HG02884 (cell line): ENCODE data around the gene APOL2.
"Not testable (repeated sequence)": the region's sequence is repeated elsewhere in the genome, so short reads cannot be mapped to it uniquely, and the experiment has no call there.

ENCODE experiments used
- ATAC-seq: cut with Tn5 transposase; IDR thresholded peaks from one replicate; pipeline ENCODE4 v1.9.1; 2021; ENCODE audit warnings: mild to moderate bottlenecking, moderate library complexity; ENCODE audit not compliant: unreplicated experiment

The APOL2 gene

DNA sequence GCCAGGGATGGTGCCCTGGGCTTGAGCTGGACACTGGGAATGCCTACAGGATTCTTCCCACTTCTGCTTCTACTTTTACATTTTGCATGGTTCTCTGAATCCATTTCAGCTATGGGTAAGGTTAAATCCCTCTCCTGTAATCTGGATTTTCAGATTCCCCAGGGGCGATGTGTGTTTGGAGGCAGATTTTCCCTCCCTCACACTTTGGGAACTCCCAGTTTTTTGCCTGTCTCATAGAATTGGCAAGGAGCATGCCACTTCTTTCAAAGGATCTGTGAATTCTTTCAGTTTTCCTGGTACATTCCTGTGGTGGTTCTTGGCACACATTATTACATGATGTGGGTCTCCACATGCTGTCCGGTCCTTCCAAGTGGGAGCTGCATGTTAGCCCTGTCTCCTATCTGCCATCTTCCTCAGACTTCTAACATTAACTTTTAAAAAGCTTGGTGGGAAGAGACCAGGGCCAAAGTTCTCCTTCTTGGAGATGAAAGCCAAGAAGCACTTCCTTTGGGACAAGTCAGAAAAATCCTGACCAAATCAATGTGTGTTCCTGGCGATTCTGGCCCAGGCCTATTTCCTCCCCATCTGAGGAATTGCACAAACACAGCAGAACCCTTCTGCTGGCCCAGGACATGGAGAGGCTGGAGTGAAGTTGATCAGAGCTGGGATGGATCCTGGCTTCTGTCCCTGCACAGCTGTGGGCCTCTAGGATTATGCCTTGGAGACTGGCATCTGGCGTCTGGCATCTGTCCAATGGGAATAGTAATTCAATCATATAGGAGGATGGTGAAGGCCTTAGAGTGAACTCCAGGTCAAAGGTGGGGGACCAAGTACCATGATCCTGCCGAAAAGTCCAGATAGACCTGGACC is 5.4 kb upstream of the APOL2 start:
- ATAC-seq, result no peak

DNA sequence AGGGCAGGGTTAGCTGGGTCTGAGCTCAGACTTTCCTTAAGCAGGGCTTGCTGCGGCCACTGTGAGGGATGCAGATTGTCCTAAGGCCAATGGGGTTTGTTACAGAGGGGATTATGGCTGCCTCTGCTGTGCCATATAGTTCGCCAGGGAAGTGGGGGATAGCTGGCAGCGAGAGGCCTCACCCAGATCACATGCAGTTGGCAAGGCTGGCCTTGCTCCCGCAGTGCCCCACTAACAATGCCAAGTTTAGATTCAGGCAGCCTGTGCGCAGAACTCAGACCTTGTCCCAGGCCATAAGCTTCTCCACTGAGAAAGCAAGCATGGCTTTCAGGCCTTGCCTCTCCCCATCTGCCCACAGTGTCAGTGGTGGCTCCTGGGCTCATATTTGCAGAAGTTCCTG is 4.7 kb upstream of the APOL2 start:
- no peak for ATAC-seq

DNA sequence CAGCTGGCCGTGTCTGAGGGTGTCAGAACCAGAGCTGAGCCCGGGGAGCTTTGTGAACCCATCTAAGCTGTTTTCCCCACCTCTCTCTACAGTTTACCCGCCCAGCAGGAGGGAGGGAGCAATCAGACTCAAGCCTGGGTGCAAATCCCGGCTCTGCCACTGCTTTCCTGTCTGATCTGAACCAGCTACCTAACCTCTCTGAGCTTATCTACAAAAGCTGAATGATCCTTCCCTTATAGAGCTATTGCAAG is 252 bp downstream of the APOL2 start:
- ATAC-seq, result peak; percentile 14

DNA sequence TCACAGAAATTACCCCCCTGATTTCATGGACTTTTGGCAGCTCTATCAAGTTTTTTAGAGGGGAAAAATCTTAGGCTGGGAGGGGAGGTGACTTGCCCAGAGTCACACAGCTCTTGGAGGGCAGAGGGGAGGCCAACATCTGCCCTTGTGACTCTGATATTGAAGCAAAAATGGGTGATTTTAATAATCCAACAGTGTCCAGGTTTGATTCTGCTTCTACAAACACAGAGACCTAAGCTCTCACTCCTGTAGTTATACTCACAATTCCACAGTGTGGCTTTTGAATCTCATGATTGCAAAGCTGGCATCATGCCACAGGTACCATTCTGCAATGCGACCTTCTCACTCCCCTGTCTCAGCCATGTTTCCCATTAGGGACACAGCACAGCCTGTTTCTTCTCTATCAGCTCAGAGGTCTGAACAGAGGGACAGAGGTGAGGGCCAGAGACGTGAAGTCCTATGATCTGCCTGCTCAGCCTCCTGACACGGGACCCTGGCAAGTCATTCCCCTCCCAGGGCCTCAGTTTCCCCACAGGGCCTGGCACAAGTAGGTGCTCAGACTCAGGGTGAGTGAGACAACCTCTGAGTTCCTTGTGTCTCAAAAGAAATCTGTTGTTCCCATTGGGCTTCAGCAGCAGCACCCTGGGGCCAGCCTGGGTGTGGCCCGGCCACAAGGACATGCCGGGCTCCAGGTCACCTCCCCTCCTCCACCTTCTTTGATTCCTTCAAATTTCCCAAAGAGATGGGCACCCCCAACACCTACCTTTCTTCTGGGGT is 766 bp downstream of the APOL2 start:
- no peak for ATAC-seq

DNA sequence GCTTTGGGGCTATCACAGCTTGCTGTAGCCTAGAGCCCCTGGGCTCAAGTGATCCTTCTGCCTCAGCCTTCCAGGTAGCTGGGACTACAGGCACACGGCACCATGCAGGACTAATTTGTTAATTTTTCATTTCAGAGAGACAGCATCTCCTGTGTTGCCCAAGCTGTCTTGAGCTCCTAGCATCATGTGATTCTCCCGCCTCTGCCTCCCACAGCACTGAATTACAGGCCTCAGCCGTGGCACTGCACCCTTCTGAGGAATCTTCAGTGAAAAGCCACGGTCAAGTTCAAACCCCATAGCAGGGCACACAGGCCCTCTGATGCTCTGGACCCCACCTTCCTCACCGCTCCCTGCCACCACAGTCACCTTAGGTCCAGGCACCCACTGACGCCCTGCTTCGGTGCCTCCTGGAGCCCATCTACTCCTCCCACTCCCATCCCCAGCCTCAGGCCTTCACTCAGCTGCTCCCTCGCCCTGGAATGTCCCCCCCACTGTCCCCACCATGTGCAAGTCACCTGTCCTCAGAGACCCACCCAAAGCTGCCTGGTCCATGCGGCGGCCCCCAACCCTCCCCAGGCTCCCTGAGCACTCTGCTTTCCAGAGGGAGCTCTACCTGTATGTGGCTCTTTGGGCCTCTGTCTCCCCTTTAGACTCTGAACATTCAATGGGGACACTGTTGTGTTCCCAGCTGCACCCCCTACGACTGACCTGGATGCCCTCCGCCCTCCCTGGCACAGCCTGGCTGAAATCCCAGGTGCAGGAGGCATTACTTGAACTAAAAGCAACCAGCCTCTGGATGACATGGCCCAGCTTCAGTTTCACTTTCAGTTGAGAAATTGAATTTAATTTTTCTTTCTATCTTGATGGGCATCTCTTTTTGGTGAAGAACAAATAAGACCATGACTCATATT is 1.6 kb downstream of the APOL2 start:
- no peak for ATAC-seq

DNA sequence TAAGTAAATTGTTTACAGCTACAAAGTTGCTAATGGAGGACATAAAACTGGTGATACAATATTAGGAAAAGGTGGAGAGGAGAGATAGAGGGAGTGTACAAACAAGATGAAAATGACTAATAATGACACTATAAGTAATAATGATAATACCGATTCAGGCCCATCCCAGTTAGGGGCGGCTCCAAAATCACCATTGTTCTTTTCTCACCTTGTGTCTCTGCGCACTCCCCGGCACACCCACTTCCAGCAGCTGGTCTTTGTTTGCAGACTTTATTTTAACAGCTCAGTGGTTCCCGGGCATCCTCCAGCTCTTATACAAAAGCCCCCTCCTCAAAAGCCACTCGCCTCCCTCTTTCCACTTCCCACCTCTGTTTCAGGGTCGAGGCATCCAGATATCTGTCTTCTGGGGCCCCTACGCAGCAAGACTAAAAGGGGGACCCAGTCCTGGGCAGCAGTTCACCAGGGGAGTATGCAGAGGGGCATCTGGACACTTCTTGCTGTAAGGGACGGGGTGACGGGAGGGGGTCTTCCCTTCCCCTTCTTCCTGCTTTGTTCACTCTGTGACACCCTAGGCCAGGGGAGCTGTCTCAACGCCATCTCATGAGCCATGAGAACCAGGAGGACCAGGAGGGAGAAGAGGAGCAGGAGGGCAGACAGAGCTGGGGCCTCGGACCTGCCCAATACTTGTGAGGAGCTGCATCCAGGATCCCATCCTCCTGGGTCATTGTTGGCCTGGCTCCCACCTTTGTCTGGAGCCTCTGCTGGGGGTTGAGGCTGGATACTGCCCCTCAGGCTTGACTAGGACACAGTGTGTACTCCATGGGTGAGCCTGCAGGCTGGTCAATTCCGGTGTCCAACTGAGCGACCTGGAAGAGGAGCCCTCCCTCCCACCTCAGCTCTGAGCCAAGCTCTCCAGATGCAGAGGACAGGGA is 2.7 kb downstream of the APOL2 start:
- ATAC-seq, result no peak

DNA sequence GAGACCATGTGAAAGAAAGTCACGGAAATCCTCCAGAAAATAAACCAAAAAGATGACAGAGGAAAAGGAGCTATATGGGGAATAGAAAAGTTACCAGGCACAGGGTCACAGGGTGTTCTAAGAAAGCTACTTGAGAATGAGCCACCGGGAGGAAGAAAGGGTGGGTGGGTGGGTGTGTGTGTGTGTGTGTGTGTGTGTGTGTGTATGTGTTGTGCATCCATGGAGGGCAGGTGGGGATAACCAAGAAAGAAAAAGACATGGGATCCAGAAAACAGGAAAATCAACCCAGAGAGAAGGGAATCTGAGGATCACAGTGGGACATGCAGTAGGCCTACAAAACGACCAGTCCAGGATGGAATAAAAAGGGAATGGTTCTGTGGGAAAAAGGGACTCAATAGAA is 3.7 kb downstream of the APOL2 start:
- no peak for ATAC-seq

DNA sequence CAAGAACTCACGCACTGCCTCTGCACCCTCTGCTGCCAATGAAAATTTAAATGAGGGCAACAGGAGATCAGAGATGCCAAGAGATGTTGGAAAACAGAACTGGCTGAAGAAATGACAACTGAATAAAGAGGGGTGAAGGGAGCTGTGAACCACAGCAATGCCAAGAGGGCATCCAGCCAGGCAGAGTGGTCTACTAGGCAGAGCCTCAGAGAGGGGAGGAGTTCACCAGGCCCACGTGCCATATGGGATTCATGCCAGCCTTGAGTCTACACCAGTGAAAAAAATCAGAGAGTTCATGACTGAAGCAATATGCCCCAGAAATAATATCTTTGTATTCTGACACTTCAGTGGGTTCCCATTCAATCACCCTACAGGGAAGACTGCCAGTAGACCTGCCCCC is 4.4 kb downstream of the APOL2 start:
- ATAC-seq, result no peak

DNA sequence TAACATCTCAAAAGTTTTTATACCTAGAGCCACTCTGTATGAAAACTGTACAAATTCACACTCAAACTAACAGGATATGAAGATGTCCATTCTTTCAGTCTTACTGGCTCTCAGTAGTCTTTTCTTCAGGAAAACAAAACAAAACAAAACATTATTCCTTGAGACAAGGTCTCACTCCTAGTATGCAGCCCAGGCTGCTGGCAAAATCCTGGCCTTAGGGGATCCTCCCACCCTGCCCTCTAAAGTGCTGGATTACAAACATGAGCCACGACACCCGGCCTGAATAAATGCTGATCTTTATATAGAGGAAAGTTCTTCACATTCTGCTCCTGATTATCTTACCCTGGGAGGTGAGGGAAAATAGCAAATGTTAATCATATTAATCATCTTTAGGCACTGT is 5.1 kb downstream of the APOL2 start:
- no peak for ATAC-seq

DNA sequence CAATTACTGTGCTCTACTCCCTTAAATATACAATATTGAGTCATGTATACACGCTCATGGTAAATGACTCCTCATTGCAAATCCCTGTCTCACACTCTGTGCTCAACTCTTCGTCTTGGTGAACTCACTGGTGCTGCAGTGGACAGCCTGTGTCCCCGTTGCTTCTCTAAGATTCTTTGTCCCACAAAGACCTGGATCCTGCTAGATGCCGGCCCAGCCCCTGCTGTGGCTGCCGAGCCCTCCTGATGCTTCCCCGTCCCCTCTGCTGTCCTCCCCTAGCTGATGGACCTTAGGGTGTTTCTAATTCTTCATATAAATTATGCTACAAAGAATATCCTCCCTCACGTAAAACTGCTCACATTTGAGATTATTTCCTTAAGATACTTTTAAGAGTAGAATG is 5.5 kb downstream of the APOL2 start:
- no peak for ATAC-seq

DNA sequence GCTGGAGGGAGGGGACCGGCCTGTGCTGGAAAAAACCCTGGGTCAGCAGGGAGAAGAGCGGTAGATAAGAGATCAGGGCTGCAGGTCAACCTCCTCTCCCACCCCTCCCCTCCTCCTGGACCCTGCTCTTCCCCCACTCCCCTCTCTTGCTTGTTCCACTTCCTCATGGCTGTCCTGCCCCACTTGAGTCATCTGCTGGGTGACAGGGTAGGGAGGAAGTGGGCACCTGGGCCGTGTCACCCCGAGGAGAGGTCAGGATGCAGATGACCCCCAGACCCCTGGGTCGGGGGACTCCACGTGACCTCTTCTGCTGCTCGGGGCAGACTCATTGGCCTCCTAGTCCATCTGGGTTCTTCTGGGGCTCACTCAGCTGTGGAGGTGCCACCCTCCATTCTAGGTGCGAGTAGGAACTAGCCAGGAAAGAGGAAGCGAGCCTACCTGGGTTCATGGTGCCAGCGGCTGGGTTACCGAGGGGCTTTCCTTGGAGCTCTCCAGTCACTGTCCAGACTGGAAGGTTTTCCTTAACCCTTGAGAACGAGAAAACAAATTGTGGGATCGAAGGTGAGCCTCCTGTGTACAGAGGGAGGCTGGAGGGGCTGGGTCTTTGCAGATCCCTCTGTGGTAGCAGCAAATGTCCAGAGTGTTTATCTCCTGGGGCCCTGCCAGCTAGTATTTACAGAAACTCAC is 6.5 kb downstream of the APOL2 start:
- ATAC-seq, result no peak

DNA sequence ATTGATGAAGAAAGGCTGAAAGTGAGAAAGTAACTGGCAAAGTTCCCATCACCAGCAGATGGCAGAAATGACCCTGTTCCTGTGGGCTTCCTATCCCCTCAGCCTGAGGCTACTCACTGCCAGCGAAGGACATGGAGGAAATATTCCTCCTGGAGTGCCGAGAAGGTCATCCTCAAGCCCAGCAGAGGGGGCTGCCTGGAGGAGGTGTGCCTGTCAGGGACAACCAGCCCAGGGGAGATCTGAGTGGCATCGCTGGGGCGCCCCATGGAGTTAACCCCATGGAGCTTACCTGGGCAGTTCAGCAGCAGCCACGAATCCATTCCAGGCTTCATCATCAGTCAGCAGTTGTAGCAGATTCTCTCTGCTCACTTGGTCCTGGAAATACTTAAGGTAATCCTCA is 8.3 kb downstream of the APOL2 start:
- not testable (repeated sequence) for ATAC-seq

DNA sequence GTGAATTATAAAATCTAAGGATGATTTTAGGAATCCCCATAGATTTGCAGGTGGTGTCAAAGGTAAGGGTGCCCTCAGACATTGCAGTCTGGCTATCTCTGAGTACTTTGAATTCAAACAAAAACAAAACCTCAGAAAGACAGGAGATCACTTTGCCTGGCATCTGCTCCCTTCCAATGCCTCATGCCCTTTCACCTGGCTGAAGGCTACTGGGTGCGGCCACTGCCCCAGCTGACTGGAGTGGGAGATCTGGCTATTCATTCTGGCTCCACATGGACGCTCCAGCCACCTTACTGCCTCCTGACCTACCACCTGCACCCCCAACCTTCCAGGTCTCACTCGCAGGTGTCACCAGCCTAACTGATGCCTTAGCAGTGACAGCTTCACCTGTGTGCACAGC is 9.7 kb downstream of the APOL2 start:
- ATAC-seq, result not testable (repeated sequence)

DNA sequence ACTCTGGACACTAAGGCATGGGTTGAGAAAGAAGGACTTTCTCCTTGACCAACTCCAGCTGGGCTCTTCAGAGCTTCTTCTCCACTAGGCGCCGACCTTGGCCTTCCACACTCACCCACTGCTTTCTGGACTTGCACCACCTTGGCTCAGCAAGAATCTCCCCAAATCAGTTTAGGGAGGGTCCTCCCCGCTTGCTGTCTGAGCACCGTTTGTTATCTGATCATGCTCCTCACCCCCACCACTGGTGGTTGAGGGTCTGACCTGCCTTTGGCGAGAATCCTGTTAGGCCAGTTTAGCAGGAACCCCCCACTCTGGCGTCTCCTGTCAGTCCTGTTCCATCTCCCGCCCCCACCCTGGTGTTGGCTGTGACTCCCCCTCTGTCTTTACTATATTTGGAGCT is 10.4 kb downstream of the APOL2 start:
- ATAC-seq, result no peak

DNA sequence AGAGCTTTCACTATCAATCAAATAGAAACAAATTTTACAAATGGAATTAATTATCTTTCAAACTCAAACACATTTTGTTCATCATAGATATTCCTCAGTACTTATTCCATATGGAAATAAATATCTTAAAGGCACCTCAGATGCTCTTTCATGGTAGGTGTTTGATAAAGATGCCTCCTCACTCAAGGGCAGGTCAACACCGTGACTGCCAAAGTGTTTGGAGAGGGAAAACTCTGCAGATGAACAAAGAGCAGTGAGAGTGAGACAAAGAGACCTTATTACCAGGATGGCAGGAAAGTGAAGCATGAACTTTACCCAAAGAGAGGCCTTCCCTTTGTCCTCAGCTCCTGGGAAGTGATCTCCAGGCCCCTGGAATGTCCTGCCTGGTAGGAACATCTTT is 11.0 kb downstream of the APOL2 start:
- ATAC-seq, result not testable (repeated sequence)

DNA sequence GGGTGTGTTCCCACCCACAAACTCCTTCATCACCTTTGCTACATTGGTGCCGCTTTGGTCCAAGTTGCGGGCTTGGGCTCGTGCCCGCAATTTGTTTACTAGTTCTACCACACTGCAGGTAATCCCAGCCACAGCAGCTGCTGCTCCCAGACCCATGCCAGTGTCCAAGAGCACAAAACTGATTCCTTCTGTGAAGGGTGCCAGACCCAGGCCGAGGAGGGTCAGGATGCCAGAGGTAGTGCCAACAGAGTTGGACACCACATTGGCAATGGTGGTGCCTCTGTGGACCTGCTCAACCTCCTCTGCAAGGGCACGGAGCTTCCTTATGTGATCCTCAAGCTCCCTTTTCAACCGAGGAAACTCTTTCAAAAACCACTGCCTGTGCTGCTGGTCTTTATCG is 11.5 kb downstream of the APOL2 start:
- no peak for ATAC-seq

DNA sequence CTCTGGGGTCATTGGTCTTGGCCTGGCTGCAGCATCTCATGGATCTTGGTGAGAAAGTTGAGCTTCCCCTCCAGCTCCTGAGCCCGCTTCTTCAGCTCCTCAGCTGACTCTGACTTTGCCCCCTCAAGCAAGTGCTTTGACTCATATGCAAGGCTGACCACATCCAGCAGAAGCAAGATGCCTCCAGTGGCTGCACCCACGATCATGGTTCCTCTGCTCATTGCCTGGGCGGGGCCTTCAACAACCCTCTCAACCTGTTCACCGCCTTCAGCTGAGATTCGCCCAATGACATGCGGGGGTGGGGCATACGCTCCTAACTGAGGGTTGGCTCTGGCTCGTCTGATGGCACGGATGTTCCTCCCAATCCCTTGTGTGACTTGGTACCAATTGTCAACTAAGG is 11.9 kb downstream of the APOL2 start:
- ATAC-seq, result no peak

DNA sequence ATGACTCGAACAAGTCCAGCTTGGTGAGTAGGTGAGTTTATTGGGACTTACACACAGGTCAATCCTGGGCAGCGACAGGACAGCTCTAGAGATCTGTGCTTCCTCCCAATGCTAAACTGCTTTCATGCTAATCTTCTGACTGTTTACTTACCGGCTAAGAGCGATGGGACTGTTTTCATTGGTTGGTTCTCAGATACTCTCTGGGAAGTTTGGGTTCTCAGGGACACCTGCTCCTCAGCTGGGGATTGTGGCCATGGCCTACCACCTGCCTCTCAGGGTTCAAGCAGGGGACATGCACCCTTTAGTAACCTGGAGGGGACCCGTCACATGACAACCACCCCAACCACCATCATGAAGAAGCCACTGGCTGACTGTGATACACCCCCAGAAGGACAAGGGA is 13.1 kb downstream of the APOL2 start:
- ATAC-seq, result no peak

DNA sequence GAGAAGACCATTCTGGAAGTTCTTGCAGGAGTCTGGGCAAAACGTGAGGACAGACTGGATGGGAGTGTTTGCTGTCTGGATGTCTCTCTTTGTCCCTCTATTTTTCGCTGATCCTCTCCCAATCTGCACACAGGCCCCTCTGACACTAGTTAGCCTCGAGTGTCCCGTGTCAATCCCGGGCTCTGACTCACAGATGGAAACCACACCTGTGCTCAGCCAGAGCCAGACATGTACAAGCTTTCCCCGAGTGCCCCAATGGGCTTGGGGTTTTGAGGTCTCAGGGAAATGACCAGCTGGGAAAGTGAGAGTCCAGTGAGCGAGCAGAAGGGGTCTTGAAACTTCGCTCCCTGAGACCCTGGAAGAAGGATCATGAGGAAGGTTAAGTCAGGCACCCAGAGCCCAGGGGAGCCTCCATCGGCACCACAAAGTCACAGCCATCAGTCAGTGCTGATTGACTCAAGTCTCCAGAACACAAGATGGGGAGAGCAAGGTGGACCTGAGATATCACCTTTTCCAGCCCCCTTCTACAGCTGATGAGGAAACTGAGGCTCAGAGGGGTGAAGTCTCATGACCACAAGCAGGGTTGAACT is 13.9 kb downstream of the APOL2 start:
- no peak for ATAC-seq

DNA sequence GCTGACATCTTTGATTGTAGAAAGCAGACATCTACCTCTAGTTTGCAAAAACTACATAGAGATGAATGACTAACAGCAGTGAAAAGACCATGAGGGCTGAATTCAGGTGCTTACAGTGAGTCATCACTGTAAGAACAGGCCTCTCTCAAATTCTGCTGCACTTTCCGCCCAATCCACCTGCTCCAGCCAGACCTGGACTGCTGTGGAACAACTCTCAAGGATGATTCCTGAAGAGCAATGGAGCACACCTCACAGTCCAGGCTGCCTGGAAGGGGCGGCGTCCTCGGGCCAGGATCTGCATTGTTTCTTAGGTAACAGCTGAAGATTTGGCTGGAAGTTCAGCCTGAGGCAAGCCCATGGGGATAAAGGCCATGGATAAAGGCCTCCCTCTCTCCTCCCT is 15.1 kb downstream of the APOL2 start:
- ATAC-seq, result no peak
